ENCODE results near the gene ACTR5.
A peak's percentile ranks its signal among the peaks of the same experiment; 100 is the strongest.

DNA sequence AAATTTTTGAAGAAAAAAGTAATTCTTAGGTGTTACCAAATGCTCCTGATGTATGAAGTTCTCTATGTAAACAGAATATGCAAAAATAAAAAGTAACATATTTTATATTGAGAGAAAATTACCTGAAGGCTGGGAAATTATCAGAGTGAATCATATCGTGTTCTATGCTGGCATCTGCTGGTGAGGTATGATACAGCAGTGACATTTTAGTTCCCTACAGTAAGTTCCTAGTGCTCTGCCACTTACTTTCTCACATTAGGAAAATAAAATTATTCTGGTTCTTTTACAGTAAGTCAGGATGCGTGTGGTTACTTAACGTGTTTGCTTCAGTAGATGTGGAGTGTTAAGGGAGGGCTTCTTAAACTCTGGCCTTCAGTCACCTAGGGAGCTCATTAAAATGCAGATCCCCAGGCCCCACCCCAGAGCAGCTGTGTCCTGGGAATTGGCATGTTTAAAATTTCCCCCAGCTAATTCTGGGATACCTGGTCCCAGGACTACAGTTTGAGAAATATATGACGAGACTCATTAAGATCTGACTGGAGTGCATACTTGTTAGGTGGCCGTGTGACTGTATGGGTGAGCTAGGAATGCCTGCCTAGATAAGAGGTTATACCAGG is 3.2 kb downstream of the ACTR5 start:
- TF ChIP-seq SMC3 (IDR thresholded peaks at IDR 0.05; ENCODE audit: low read length) (peak; percentile 84), ZNF12 (CRISPR knock-in tag; IDR thresholded peaks at IDR 0.05) (no peak), ZNF180 (CRISPR knock-in tag; IDR thresholded peaks at IDR 0.05; ENCODE audit: borderline replicate concordance, low read depth) (no peak), EZH2 (conservative IDR thresholded peaks at IDR 0.05; ENCODE audit: low read depth, low read length) (no peak), RAD21 (CRISPR knock-in tag; IDR thresholded peaks at IDR 0.05) (peak; percentile 76), NPAS2 (CRISPR knock-in tag; IDR thresholded peaks at IDR 0.05; ENCODE audit: borderline replicate concordance) (no peak), CREM (IDR thresholded peaks at IDR 0.05) (no peak), CREM (CRISPR knock-in tag; IDR thresholded peaks at IDR 0.05) (no peak), ZNF678 (CRISPR knock-in tag; IDR thresholded peaks at IDR 0.05) (no peak), ZFP36 (IDR thresholded peaks at IDR 0.05; ENCODE audit: borderline replicate concordance, low read depth, low read length, partially characterized antibody) (no peak), ZNF589 (CRISPR knock-in tag; conservative IDR thresholded peaks at IDR 0.05) (no peak)
- TF ChIP-seq, protein P1, sequence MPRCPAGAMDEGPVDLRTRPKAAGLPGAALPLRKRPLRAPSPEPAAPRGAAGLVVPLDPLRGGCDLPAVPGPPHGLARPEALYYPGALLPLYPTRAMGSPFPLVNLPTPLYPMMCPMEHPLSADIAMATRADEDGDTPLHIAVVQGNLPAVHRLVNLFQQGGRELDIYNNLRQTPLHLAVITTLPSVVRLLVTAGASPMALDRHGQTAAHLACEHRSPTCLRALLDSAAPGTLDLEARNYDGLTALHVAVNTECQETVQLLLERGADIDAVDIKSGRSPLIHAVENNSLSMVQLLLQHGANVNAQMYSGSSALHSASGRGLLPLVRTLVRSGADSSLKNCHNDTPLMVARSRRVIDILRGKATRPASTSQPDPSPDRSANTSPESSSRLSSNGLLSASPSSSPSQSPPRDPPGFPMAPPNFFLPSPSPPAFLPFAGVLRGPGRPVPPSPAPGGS (CRISPR knock-in tag; IDR thresholded peaks at IDR 0.05): no peak
- TF ChIP-seq, protein P2, sequence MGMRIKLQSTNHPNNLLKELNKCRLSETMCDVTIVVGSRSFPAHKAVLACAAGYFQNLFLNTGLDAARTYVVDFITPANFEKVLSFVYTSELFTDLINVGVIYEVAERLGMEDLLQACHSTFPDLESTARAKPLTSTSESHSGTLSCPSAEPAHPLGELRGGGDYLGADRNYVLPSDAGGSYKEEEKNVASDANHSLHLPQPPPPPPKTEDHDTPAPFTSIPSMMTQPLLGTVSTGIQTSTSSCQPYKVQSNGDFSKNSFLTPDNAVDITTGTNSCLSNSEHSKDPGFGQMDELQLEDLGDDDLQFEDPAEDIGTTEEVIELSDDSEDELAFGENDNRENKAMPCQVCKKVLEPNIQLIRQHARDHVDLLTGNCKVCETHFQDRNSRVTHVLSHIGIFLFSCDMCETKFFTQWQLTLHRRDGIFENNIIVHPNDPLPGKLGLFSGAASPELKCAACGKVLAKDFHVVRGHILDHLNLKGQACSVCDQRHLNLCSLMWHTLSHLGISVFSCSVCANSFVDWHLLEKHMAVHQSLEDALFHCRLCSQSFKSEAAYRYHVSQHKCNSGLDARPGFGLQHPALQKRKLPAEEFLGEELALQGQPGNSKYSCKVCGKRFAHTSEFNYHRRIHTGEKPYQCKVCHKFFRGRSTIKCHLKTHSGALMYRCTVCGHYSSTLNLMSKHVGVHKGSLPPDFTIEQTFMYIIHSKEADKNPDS (CRISPR knock-in tag; IDR thresholded peaks at IDR 0.05): no peak
- TF ChIP-seq, protein P3, sequence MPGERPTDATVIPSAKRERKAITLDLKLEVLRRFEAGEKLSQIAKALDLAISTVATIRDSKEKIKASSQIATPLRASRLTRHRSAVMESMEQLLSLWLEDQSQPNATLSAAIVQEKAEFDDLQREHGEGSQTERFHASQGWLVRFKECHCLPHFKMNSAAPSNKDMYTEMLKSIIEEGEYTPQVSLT (CRISPR knock-in tag; IDR thresholded peaks at IDR 0.05; ENCODE audit: borderline replicate concordance, low read depth): no peak
- TF ChIP-seq, protein P4, sequence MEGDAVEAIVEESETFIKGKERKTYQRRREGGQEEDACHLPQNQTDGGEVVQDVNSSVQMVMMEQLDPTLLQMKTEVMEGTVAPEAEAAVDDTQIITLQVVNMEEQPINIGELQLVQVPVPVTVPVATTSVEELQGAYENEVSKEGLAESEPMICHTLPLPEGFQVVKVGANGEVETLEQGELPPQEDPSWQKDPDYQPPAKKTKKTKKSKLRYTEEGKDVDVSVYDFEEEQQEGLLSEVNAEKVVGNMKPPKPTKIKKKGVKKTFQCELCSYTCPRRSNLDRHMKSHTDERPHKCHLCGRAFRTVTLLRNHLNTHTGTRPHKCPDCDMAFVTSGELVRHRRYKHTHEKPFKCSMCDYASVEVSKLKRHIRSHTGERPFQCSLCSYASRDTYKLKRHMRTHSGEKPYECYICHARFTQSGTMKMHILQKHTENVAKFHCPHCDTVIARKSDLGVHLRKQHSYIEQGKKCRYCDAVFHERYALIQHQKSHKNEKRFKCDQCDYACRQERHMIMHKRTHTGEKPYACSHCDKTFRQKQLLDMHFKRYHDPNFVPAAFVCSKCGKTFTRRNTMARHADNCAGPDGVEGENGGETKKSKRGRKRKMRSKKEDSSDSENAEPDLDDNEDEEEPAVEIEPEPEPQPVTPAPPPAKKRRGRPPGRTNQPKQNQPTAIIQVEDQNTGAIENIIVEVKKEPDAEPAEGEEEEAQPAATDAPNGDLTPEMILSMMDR (CRISPR knock-in tag; IDR thresholded peaks at IDR 0.05): peak; percentile 83
